Effector memory CD4-positive, alpha-beta T cell (primary cell): ENCODE results near the gene STATH.
"Not testable (repeated sequence)": the region's sequence is repeated elsewhere in the genome, so short reads cannot be mapped to it uniquely, and the experiment has no call there.

Source experiments
- DNase-seq, 3 donors: peaks; one replicate each; pipeline ENCODE4 v3.0.0-alpha.2; 2020
- H3K27ac ChIP-seq: 2 replicates; pipeline ENCODE4 v1.7.0; 2013; ENCODE audit warnings: mild to moderate bottlenecking, low read length, moderate library complexity; ENCODE audit not compliant: insufficient read depth, poor library complexity, severe bottlenecking
- H3K27me3 ChIP-seq: replicated peaks from 2 replicates; pipeline ENCODE4 v1.7.0; 2013; ENCODE audit warnings: mild to moderate bottlenecking, low read length; ENCODE audit not compliant: insufficient read depth, control insufficient read depth, poor library complexity, severe bottlenecking
- H3K36me3 ChIP-seq: 2 replicates; pipeline ENCODE4 v1.7.0; 2013; ENCODE audit warnings: mild to moderate bottlenecking, low read length, moderate library complexity; ENCODE audit not compliant: control insufficient read depth, insufficient read depth
- H3K4me1 ChIP-seq: 2 replicates; pipeline ENCODE4 v1.7.0; 2013; ENCODE audit warnings: low read length, mild to moderate bottlenecking; ENCODE audit not compliant: control insufficient read depth, insufficient read depth, poor library complexity, severe bottlenecking
- H3K4me3 ChIP-seq: 2 replicates; pipeline ENCODE4 v1.7.0; 2013; ENCODE audit warnings: low read length, low read depth, mild to moderate bottlenecking; ENCODE audit not compliant: insufficient read depth, poor library complexity, severe bottlenecking
- H3K9me3 ChIP-seq: 2 replicates; pipeline ENCODE4 v1.7.0; 2013; ENCODE audit warnings: mild to moderate bottlenecking, low read length, moderate library complexity; ENCODE audit not compliant: control insufficient read depth

The STATH gene

GRCh38 chr4:69994782-69995181 lies 984 bp upstream of the STATH start:
- no peak overlapping the region for H3K27ac ChIP-seq
- H3K36me3 ChIP-seq: no peaks in the 10 kb centered on the region
- no peak for DNase-seq
- no peaks in the 10 kb centered on the region for H3K4me1 ChIP-seq
- no peaks in the 10 kb centered on the region for H3K27me3 ChIP-seq
- no peaks in the 10 kb centered on the region for H3K9me3 ChIP-seq
- H3K4me3 ChIP-seq: no peak overlapping the region

DNA sequence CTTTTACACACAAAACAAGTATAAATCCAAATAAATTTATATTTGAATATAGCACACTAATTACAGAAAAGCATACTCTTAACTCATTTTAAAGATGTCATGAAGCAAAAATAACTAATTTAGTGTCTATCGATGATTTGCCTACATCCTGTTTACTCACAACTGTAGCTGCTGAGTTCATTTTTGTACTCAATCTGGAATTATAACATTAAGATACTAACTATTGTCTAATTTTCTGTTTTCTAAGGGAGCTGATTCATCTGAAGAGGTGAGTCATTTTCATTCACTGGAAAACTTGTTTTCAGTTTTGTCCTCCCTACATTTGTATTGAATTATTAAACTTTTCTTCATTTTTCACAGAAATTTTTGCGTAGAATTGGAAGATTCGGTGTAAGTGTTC lies 3.7 kb downstream of the STATH start:
- DNase-seq: no peak
- H3K27ac ChIP-seq: no peak overlapping the region
- no peak overlapping the region for H3K4me3 ChIP-seq
- H3K27me3 ChIP-seq: no peaks in the 10 kb centered on the region
- no peaks in the 10 kb centered on the region for H3K9me3 ChIP-seq
- no peaks in the 10 kb centered on the region for H3K4me1 ChIP-seq
- no peaks in the 10 kb centered on the region for H3K36me3 ChIP-seq

- no peak overlapping the region for H3K27ac ChIP-seq
- no peaks in the 10 kb centered on the region for H3K27me3 ChIP-seq
- DNase-seq: no peak
Measured at GRCh38 chr4:70000711-70001110, 4.9 kb downstream of the STATH start.

GRCh38 chr4:70002507-70002906 lies 6.7 kb downstream of the STATH start:
- H3K36me3 ChIP-seq: no peaks in the 10 kb centered on the region
- no peaks in the 10 kb centered on the region for H3K9me3 ChIP-seq
- H3K4me3 ChIP-seq: no peak overlapping the region
- no peak overlapping the region for H3K27ac ChIP-seq
- DNase-seq: no peak
- no peaks in the 10 kb centered on the region for H3K27me3 ChIP-seq
- H3K4me1 ChIP-seq: no peaks in the 10 kb centered on the region

More at GRCh38 chr4:70000711-70001110, 4.9 kb downstream of the STATH start:
- Histone ChIP-seq H3K4me3 (no peak overlapping the region), H3K4me1 (no peaks in the 10 kb centered on the region), H3K36me3 (no peaks in the 10 kb centered on the region), H3K9me3 (no peaks in the 10 kb centered on the region)

GRCh38 chr4:70008771-70009170 lies 13.0 kb downstream of the STATH start:
- Histone ChIP-seq H3K36me3 (no peaks in the 10 kb centered on the region), H3K27me3 (no peaks in the 10 kb centered on the region), H3K27ac (no peak overlapping the region), H3K4me1 (no peaks in the 10 kb centered on the region), H3K9me3 (no peaks in the 10 kb centered on the region), H3K4me3 (no peak overlapping the region)
- DNase-seq: no peak

DNA sequence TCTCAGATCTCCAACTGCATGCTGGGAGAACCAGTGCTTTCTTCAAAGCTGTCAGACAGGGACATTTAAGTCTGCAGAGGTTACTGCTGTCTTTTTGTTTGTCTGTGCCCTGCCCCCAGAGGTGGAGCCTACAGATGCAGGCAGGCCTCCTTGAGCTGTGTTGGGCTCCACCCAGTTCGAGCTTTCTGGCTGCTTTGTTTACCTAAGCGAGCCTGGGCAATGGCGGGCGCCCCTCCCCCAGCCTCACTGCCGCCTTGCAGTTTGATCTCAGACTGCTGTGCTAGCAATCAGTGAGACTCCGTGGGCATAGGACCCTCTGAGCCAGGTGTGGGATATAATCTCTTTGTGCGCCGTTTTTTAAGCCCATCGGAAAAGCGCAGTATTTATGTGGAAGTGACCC lies 23.2 kb downstream of the STATH start:
- not testable (repeated sequence) for H3K27me3 ChIP-seq, H3K36me3 ChIP-seq, DNase-seq, H3K27ac ChIP-seq, H3K4me1 ChIP-seq, H3K4me3 ChIP-seq, H3K9me3 ChIP-seq

- DNase-seq: no peak
- no peaks in the 10 kb centered on the region for H3K27me3 ChIP-seq
- no peak overlapping the region for H3K4me3 ChIP-seq
- H3K36me3 ChIP-seq: no peaks in the 10 kb centered on the region
- no peak overlapping the region for H3K27ac ChIP-seq
- H3K4me1 ChIP-seq: no peaks in the 10 kb centered on the region
- no peaks in the 10 kb centered on the region for H3K9me3 ChIP-seq
Measured at GRCh38 chr4:70023218-70023617, 27.5 kb downstream of the STATH start.

DNA sequence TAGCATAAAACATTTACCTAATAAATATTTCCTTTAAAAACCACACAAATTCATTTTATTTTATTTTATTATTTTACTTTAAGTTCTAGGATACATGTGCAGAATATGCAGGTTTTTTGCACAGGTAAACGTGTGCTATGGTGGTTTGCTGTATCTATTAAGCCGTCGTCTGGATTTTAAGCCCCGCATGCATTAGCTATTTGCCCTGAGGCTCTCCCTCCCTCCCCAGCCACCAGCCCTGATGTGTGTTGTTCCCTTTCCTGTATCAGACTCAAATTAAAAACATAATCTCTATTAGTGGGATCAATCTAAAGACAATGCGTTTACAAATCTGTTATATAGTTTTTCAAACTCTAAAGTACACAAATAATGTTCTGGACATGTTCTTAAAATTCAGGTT lies 31.2 kb downstream of the STATH start:
- no peaks in the 10 kb centered on the region for H3K9me3 ChIP-seq
- H3K27ac ChIP-seq: no peak overlapping the region
- no peaks in the 10 kb centered on the region for H3K36me3 ChIP-seq
- H3K4me1 ChIP-seq: no peaks in the 10 kb centered on the region
- no peaks in the 10 kb centered on the region for H3K27me3 ChIP-seq
- DNase-seq: no peak
- no peak overlapping the region for H3K4me3 ChIP-seq

- not testable (repeated sequence) for H3K27ac ChIP-seq, H3K27me3 ChIP-seq, DNase-seq, H3K4me1 ChIP-seq, H3K4me3 ChIP-seq, H3K36me3 ChIP-seq, H3K9me3 ChIP-seq
Measured at GRCh38 chr4:70028159-70028558, 32.4 kb downstream of the STATH start, which contains the start of gene HTN3. Gene HTN3 (plus strand): TSS chr4:70028459. CDS start chr4:70030741, 2,282 bp downstream.

DNA sequence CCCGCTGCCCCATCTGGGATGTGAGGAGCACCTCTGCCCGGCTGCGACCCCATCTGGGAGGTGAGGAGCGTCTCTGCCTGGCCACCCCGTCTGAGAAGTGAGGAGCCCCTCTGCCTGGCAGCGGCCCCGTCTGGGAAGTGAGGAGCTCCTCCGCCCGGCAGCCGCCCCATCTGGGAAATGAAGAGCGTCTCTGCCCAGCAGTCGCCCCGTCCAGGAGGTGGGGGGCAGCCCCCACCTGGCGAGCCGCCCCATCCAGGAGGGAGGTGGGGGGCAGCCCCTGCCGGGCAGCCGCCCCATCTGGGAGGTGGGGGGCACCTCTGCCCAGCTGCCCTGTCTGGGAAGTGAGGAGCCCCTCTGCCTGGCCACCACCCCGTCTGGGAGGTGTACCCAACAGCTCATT lies 41.8 kb downstream of the STATH start:
- not testable (repeated sequence) for H3K9me3 ChIP-seq, DNase-seq, H3K27me3 ChIP-seq, H3K27ac ChIP-seq, H3K4me3 ChIP-seq, H3K36me3 ChIP-seq, H3K4me1 ChIP-seq

GRCh38 chr4:70039928-70040327 lies 44.2 kb downstream of the STATH start:
- H3K27me3 ChIP-seq, DNase-seq, H3K4me1 ChIP-seq: not testable (repeated sequence)

More at GRCh38 chr4:70039928-70040327, 44.2 kb downstream of the STATH start:
- not testable (repeated sequence) for H3K4me3 ChIP-seq, H3K27ac ChIP-seq, H3K36me3 ChIP-seq, H3K9me3 ChIP-seq
